ENCODE results near the gene MME.

The MME gene

GRCh38 chr3:155053756-155054155, 26.4 kb upstream of the MME start:
- no peaks in the 10 kb centered on the region for H3K27me3 Mint-ChIP-seq (ENCODE audit: low read depth, poor library complexity)
- H3K36me3 Mint-ChIP-seq (ENCODE audit: low read depth), result peaks cover 16% of the 10 kb centered on the region
- DNase-seq, result no peak
- no peak overlapping the region for H3K27ac Mint-ChIP-seq
- TF ChIP-seq CTCF (IDR thresholded peaks at IDR 0.05), result no peak
- H3K4me1 Mint-ChIP-seq, result no peaks in the 10 kb centered on the region
- no peak overlapping the region for H3K4me3 Mint-ChIP-seq
- H3K9me3 Mint-ChIP-seq, result peaks cover 63% of the 10 kb centered on the region

DNA sequence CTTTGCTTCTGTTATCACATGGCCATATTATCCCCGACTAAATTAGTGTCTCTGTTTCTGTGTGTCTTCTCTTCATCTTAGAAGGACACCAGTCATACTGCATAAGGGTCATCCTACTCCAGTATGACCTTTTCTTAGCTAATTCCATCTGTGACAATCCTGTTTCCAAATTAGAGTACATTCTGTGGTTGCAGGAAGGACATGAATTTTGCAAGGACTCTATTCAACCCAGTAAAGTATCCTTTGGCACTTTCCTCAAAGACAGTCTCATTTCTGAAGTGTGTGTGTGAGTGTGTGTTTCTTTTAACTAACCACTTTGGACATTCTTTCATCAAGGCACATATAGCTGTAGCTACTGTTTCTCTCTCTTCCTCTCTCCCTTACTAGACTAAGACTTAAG, 15.2 kb upstream of the MME start:
- no peak overlapping the region for H3K4me3 Mint-ChIP-seq
- no peaks in the 10 kb centered on the region for H3K36me3 Mint-ChIP-seq (ENCODE audit: low read depth)
- H3K27me3 Mint-ChIP-seq (ENCODE audit: low read depth, poor library complexity), result peaks cover 5% of the 10 kb centered on the region
- no peak for DNase-seq
- no peak for TF ChIP-seq CTCF (IDR thresholded peaks at IDR 0.05)
- H3K27ac Mint-ChIP-seq, result no peak overlapping the region
- H3K4me1 Mint-ChIP-seq, result peaks cover 12% of the 10 kb centered on the region
- peaks cover 15% of the 10 kb centered on the region for H3K9me3 Mint-ChIP-seq

- Mint-ChIP-seq H3K27ac (peak overlapping the region; percentile 24), H3K36me3 (ENCODE audit: low read depth) (no peaks in the 10 kb centered on the region), H3K4me1 (peaks cover 6% of the 10 kb centered on the region), H3K27me3 (ENCODE audit: low read depth, poor library complexity) (peaks cover 5% of the 10 kb centered on the region), H3K4me3 (no peak overlapping the region), H3K9me3 (peaks cover 11% of the 10 kb centered on the region)
- no peak for DNase-seq
- no peak for TF ChIP-seq CTCF (IDR thresholded peaks at IDR 0.05)
Measured at GRCh38 chr3:155065537-155065936, 14.6 kb upstream of the MME start.

DNA sequence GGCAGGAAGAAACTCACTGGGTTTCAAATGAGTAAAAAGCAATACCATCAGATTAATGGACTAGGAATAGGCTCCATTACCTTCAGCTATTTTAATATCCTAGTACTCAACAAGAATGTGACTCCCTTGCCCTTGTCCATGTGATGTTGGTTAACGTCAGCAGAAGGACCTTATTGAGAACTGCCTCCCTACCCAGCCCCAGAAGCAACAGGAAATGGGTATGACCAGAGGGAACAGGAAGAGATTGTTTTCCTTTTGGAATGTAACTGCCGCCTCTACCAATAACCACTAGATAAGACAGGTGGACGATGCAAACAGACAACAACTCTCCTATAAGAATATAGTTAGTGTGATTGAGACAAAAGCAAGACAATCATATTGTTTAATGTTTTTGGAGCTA, 10.4 kb upstream of the MME start:
- peaks cover 3% of the 10 kb centered on the region for H3K4me1 Mint-ChIP-seq
- peaks cover 5% of the 10 kb centered on the region for H3K27me3 Mint-ChIP-seq (ENCODE audit: low read depth, poor library complexity)
- H3K36me3 Mint-ChIP-seq (ENCODE audit: low read depth), result peaks cover 4% of the 10 kb centered on the region
- no peak overlapping the region for H3K4me3 Mint-ChIP-seq
- H3K9me3 Mint-ChIP-seq, result peaks cover 11% of the 10 kb centered on the region
- no peak for TF ChIP-seq CTCF (IDR thresholded peaks at IDR 0.05)
- H3K27ac Mint-ChIP-seq, result no peak overlapping the region
- no peak for DNase-seq

DNA sequence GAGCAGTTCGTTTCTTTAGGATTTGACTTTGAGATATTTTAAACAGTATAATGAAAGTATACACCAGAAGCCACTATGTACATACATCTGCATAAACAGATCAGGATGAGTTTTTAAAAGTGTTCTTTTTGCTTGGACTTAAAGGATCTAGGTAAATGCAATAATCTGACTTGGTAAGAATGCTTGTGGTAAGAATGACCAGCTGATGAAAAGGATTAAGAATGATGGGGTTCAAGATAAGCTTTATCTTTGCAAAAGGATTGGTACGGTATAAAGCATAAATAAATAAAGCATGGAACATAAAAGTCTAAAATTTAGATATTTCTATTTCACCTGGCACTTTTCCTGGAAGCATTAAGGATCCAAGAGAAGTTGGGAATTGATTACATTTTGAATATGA, 9.8 kb upstream of the MME start:
- no peaks in the 10 kb centered on the region for H3K4me1 Mint-ChIP-seq
- TF ChIP-seq CTCF (IDR thresholded peaks at IDR 0.05), result no peak
- H3K27ac Mint-ChIP-seq, result no peak overlapping the region
- peaks cover 14% of the 10 kb centered on the region for H3K9me3 Mint-ChIP-seq
- peaks cover 6% of the 10 kb centered on the region for H3K36me3 Mint-ChIP-seq (ENCODE audit: low read depth)
- DNase-seq, result no peak
- H3K4me3 Mint-ChIP-seq, result no peak overlapping the region
- peaks cover 5% of the 10 kb centered on the region for H3K27me3 Mint-ChIP-seq (ENCODE audit: low read depth, poor library complexity)

DNA sequence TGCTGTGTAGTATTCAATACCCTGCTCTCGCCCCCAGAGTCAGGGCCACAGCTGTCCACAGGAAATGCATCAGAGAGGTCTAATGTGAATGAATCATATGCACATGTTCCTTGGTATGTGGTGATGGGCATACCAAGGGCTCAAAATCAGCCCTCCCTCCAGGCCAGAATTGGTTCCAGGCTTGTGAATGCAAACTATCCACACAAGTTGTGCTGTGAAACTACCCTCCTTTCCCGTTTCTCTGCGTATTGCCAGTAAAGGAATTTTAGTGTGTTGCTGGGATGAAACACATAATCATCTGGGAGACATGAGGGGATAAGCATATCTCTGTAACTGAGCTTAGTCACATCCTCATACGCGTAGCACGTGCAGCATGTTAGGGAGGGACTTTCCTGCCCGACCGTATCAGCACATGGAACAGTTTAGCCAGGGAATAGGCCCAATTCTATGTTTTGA, 9.2 kb upstream of the MME start:
- TF ChIP-seq CTCF (IDR thresholded peaks at IDR 0.05), result no peak
- H3K27ac Mint-ChIP-seq, result no peak overlapping the region
- peaks cover 21% of the 10 kb centered on the region for H3K9me3 Mint-ChIP-seq

More for the DNA sequence above, 9.2 kb upstream of the MME start:
- H3K4me1 Mint-ChIP-seq, result no peaks in the 10 kb centered on the region
- H3K36me3 Mint-ChIP-seq (ENCODE audit: low read depth), result peaks cover 12% of the 10 kb centered on the region
- no peak for DNase-seq
- no peak overlapping the region for H3K4me3 Mint-ChIP-seq
- peaks cover 5% of the 10 kb centered on the region for H3K27me3 Mint-ChIP-seq (ENCODE audit: low read depth, poor library complexity)
